ENCODE measurements around the gene ULBP2.
"Not testable (repeated sequence)": the region's sequence is repeated elsewhere in the genome, so short reads cannot be mapped to it uniquely, and the experiment has no call there.

ULBP2 gene

DNA sequence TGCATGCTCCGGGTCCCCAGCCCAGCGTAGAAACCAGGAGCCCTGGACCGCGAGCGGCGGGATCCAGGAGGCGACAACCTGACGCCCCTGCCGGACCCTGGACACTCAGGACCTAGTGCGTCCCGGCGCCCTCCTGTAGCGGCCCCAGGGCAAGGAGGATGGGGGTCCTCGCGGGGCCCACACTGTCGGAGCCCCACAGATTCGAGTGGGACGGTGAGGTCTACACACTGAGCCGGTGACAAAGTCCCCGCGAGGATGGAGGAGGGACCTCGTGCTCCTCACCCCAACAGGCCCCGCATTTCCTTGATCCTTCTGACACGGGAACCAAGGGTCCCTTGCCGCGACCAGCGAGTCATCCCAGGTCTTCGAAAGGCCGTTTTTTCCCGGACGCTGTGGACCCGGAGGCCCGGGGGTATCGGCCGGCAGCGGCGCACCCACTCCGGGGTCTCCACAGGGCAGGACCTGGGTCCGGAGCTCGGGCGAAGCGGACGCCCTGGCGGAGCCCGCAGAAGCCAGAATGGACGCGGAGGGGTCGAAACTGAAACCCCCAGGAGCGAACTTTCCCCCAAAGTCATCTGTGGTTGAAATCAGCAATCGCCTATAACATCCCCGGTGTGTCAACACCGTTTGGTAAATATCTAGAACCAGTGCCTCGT is 12.6 kb downstream of the ULBP2 start:
- not testable (repeated sequence) for H2BK15ac ChIP-seq (ENCODE audit: low read depth, poor library complexity, severe bottlenecking); H3K27ac ChIP-seq (ENCODE audit: low read length, poor library complexity, severe bottlenecking); H3K4me1 ChIP-seq (ENCODE audit: control insufficient read depth, insufficient read depth, low read depth, low read length); H3K14ac ChIP-seq (ENCODE audit: low read length in 2 of 2); H3K79me1 ChIP-seq (replicated peaks; ENCODE audit: low read length, poor library complexity, severe bottlenecking); H2BK5ac ChIP-seq (ENCODE audit: low read depth, low read length, poor library complexity, severe bottlenecking); H3K4me2 ChIP-seq (ENCODE audit: low read length, poor library complexity, severe bottlenecking); H2BK12ac ChIP-seq (ENCODE audit: low read length in 2 of 2); H3K36me3 ChIP-seq (ENCODE audit: control insufficient read depth in 1 of 2, insufficient read depth in 2 of 2, low read depth in 1 of 2, low read length in 2 of 2); H3K9ac ChIP-seq (ENCODE audit: low read length); H3K23ac ChIP-seq (ENCODE audit: low read length in 2 of 2); H2BK120ac ChIP-seq (ENCODE audit: low read depth, low read length); H4K8ac ChIP-seq (ENCODE audit: low read length); H2AFZ ChIP-seq (ENCODE audit: low read depth, low read length); H3K4me3 ChIP-seq (ENCODE audit: insufficient read depth in 1 of 2, low read depth in 1 of 2, low read length in 2 of 2); DNase-seq; H3K4ac ChIP-seq (ENCODE audit: low read depth in 1 of 2, low read length in 2 of 2); H4K91ac ChIP-seq (ENCODE audit: low read length); H2AK5ac ChIP-seq (ENCODE audit: low read length, severe bottlenecking); H3K9me3 ChIP-seq (ENCODE audit: control insufficient read depth, low read length); H3K18ac ChIP-seq (ENCODE audit: low read depth in 1 of 2, low read length in 2 of 2)
- 13% methylated on average over 14 of the region's 53 CpGs for WGBS
- H3K27me3 ChIP-seq (ENCODE audit: control insufficient read depth in 1 of 2, insufficient read depth in 1 of 2, low read length in 2 of 2): peaks cover 65 to 89% of the 10 kb centered on the region in 2 experiments

GRCh38 chr6:149954984-149955653 is 13.3 kb downstream of the ULBP2 start:
- H3K36me3 ChIP-seq (ENCODE audit: control insufficient read depth in 1 of 2, insufficient read depth in 2 of 2, low read depth in 1 of 2, low read length in 2 of 2); H3K9me3 ChIP-seq (ENCODE audit: control insufficient read depth, low read length); H3K4me3 ChIP-seq (ENCODE audit: insufficient read depth in 1 of 2, low read depth in 1 of 2, low read length in 2 of 2); H2BK15ac ChIP-seq (ENCODE audit: low read depth, poor library complexity, severe bottlenecking); H2BK120ac ChIP-seq (ENCODE audit: low read depth, low read length); H3K9ac ChIP-seq (ENCODE audit: low read length); H2AK5ac ChIP-seq (ENCODE audit: low read length, severe bottlenecking); H3K4ac ChIP-seq (ENCODE audit: low read depth in 1 of 2, low read length in 2 of 2); H4K8ac ChIP-seq (ENCODE audit: low read length); H3K4me2 ChIP-seq (ENCODE audit: low read length, poor library complexity, severe bottlenecking); H3K23ac ChIP-seq (ENCODE audit: low read length in 2 of 2); DNase-seq; H2BK12ac ChIP-seq (ENCODE audit: low read length in 2 of 2); H3K27ac ChIP-seq (ENCODE audit: low read length, poor library complexity, severe bottlenecking); H3K18ac ChIP-seq (ENCODE audit: low read depth in 1 of 2, low read length in 2 of 2); H2AFZ ChIP-seq (ENCODE audit: low read depth, low read length); H2BK5ac ChIP-seq (ENCODE audit: low read depth, low read length, poor library complexity, severe bottlenecking); H4K91ac ChIP-seq (ENCODE audit: low read length); H3K79me1 ChIP-seq (replicated peaks; ENCODE audit: low read length, poor library complexity, severe bottlenecking); H3K4me1 ChIP-seq (ENCODE audit: control insufficient read depth, insufficient read depth, low read depth, low read length); H3K14ac ChIP-seq (ENCODE audit: low read length in 2 of 2): not testable (repeated sequence)
- H3K27me3 ChIP-seq (ENCODE audit: control insufficient read depth in 1 of 2, insufficient read depth in 1 of 2, low read length in 2 of 2): peaks cover 64 to 91% of the 10 kb centered on the region in 2 experiments
- WGBS: 18% methylated on average over 9 of the region's 21 CpGs

DNA sequence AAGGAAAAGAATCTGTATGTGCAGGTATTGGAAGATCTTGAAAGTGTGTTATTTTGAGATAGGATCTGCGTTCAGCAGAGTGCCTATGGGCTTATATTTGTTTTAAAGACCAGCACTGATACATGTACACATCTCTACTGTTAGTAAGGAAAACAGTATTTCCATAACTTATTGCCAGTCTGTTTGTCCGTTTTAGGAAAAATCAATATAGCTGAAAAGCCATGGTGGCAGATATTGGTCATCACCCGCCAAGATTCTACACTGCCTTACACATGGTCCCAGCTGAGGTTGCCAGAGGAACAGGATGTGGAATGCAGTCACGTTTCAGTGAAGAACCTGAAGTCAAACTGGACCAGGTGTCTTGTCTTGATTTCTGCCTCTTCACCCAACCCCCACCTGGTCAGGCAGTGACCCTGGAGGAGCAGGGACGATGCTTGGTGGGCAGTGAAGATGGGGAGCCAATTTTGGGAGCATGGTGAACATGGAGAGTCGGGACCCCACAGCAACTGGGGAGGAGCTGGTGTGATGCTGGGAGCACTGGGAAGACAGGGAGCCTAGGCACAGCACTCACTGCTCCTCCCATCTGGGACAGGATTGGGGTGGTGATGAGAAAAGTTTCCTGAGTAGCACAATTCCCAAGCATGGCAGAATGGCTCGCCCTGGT is 14.0 kb downstream of the ULBP2 start:
- 48% methylated on average over 5 of the region's 7 CpGs for WGBS
- H3K79me1 ChIP-seq (replicated peaks; ENCODE audit: low read length, poor library complexity, severe bottlenecking): not testable (repeated sequence)

DNA sequence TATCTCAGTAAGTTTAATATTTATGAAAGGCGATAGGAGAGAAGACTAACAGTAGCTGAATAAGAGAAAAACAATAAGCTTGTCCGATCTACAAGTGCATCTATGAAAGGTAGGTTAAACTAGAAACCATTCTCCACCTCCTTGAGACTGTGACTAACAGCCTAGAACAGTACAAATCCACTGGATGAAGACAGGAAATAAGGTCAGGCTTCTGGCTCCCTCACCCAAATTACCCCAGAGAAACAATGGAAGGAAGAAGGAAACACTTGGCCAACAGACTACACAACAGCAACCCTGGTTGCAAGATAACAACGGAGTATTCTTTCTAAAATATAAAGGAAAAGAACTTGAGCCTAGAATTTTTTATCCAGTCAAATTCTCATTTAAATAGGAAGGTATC is 16.3 kb downstream of the ULBP2 start:
- not testable (repeated sequence) for H3K4me2 ChIP-seq (ENCODE audit: low read length, poor library complexity, severe bottlenecking); H3K23ac ChIP-seq (ENCODE audit: low read length in 2 of 2); H2BK15ac ChIP-seq (ENCODE audit: low read depth, poor library complexity, severe bottlenecking); H3K36me3 ChIP-seq (ENCODE audit: control insufficient read depth in 1 of 2, insufficient read depth in 2 of 2, low read depth in 1 of 2, low read length in 2 of 2); H3K14ac ChIP-seq (ENCODE audit: low read length in 2 of 2); DNase-seq; H2BK12ac ChIP-seq (ENCODE audit: low read length in 2 of 2); H2AFZ ChIP-seq (ENCODE audit: low read depth, low read length); H2BK120ac ChIP-seq (ENCODE audit: low read depth, low read length); H3K4ac ChIP-seq (ENCODE audit: low read depth in 1 of 2, low read length in 2 of 2); H4K8ac ChIP-seq (ENCODE audit: low read length); H3K9me3 ChIP-seq (ENCODE audit: control insufficient read depth, low read length); H3K9ac ChIP-seq (ENCODE audit: low read length); H4K91ac ChIP-seq (ENCODE audit: low read length); H2BK5ac ChIP-seq (ENCODE audit: low read depth, low read length, poor library complexity, severe bottlenecking); H3K4me3 ChIP-seq (ENCODE audit: insufficient read depth in 1 of 2, low read depth in 1 of 2, low read length in 2 of 2); H3K27ac ChIP-seq (ENCODE audit: low read length, poor library complexity, severe bottlenecking); H3K79me1 ChIP-seq (replicated peaks; ENCODE audit: low read length, poor library complexity, severe bottlenecking); H3K18ac ChIP-seq (ENCODE audit: low read depth in 1 of 2, low read length in 2 of 2); H2AK5ac ChIP-seq (ENCODE audit: low read length, severe bottlenecking)
- peaks cover 51 to 91% of the 10 kb centered on the region in 2 experiments for H3K27me3 ChIP-seq (ENCODE audit: control insufficient read depth in 1 of 2, insufficient read depth in 1 of 2, low read length in 2 of 2)
- peaks cover 10% of the 10 kb centered on the region for H3K4me1 ChIP-seq (ENCODE audit: control insufficient read depth, insufficient read depth, low read depth, low read length)
- 91% methylated on average over 2 of the region's 3 CpGs for WGBS

More for the DNA sequence above, 14.0 kb downstream of the ULBP2 start:
- not testable (repeated sequence) for H2BK5ac ChIP-seq (ENCODE audit: low read depth, low read length, poor library complexity, severe bottlenecking); H3K4me3 ChIP-seq (ENCODE audit: insufficient read depth in 1 of 2, low read depth in 1 of 2, low read length in 2 of 2); H2BK15ac ChIP-seq (ENCODE audit: low read depth, poor library complexity, severe bottlenecking); H4K91ac ChIP-seq (ENCODE audit: low read length); H3K9ac ChIP-seq (ENCODE audit: low read length); H2AFZ ChIP-seq (ENCODE audit: low read depth, low read length); H3K14ac ChIP-seq (ENCODE audit: low read length in 2 of 2); DNase-seq; H2BK12ac ChIP-seq (ENCODE audit: low read length in 2 of 2); H3K18ac ChIP-seq (ENCODE audit: low read depth in 1 of 2, low read length in 2 of 2); H3K27ac ChIP-seq (ENCODE audit: low read length, poor library complexity, severe bottlenecking); H3K4ac ChIP-seq (ENCODE audit: low read depth in 1 of 2, low read length in 2 of 2); H3K36me3 ChIP-seq (ENCODE audit: control insufficient read depth in 1 of 2, insufficient read depth in 2 of 2, low read depth in 1 of 2, low read length in 2 of 2); H3K4me2 ChIP-seq (ENCODE audit: low read length, poor library complexity, severe bottlenecking); H3K23ac ChIP-seq (ENCODE audit: low read length in 2 of 2); H2BK120ac ChIP-seq (ENCODE audit: low read depth, low read length); H4K8ac ChIP-seq (ENCODE audit: low read length); H2AK5ac ChIP-seq (ENCODE audit: low read length, severe bottlenecking); H3K4me1 ChIP-seq (ENCODE audit: control insufficient read depth, insufficient read depth, low read depth, low read length); H3K9me3 ChIP-seq (ENCODE audit: control insufficient read depth, low read length)
- H3K27me3 ChIP-seq (ENCODE audit: control insufficient read depth in 1 of 2, insufficient read depth in 1 of 2, low read length in 2 of 2): peaks cover 64 to 91% of the 10 kb centered on the region in 2 experiments

Data from mesenchymal stem cell (in vitro differentiated cells and primary cell).